HUES48 (cell line): Measurements from ENCODE around the gene PSMD14.
A peak's percentile ranks its signal among the peaks of the same experiment; 100 is the strongest.
"Not testable (repeated sequence)": the region's sequence is repeated elsewhere in the genome, so short reads cannot be mapped to it uniquely, and the experiment has no call there.

ENCODE experiments used
- H3K27ac ChIP-seq: one replicate; pipeline ENCODE4 v1.7.0; 2013; ENCODE audit warnings: low read depth, low read length, inconsistent platforms
- H3K27me3 ChIP-seq: 2 replicates; pipeline ENCODE4 v1.6.1; 2013; ENCODE audit warnings: mild to moderate bottlenecking, low read length; ENCODE audit not compliant: control insufficient read depth, insufficient read depth
- H3K36me3 ChIP-seq: 2 replicates; pipeline ENCODE4 v1.6.1; 2013; ENCODE audit warnings: low read length; ENCODE audit not compliant: control insufficient read depth, insufficient read depth
- H3K4me1 ChIP-seq: 2 replicates; pipeline ENCODE4 v1.6.1; 2013; ENCODE audit warnings: mild to moderate bottlenecking, low read length; ENCODE audit not compliant: control insufficient read depth, insufficient read depth
- H3K4me3 ChIP-seq: 2 replicates; pipeline ENCODE4 v1.5.1; 2013; ENCODE audit warnings: mild to moderate bottlenecking, low read depth, low read length
- H3K9ac ChIP-seq: 2 replicates; pipeline ENCODE4 v1.6.1; 2013; ENCODE audit warnings: mild to moderate bottlenecking, low read depth, low read length, moderate library complexity
- H3K9me3 ChIP-seq: 2 replicates; pipeline ENCODE4 v1.6.1; 2013; ENCODE audit warnings: low read length; ENCODE audit not compliant: control insufficient read depth, insufficient read depth

PSMD14 gene

GRCh38 chr2:161308178-161308955, at the start of gene PSMD14:
TSS of gene PSMD14 (plus strand) at chr2:161308425. CDS start at chr2:161318826, 10,401 bp downstream.
- peak within 1 kb of the TSS; percentile 93 for H3K4me3 ChIP-seq
- H3K27ac ChIP-seq: peak within 1 kb of the TSS; percentile 99
- H3K36me3 ChIP-seq: no peaks in the 10 kb centered on the region; the same call in 1 of the 2 replicates
- peak within 1 kb of the TSS; percentile 97 for H3K9ac ChIP-seq
- H3K9me3 ChIP-seq: no peaks in the 10 kb centered on the region
- peaks cover 11% of the 10 kb centered on the region for H3K4me1 ChIP-seq
- no peaks in the 10 kb centered on the region for H3K27me3 ChIP-seq

- H3K27me3 ChIP-seq: no peaks in the 10 kb centered on the region
- H3K9ac ChIP-seq: no peak overlapping the region
- no peak overlapping the region for H3K27ac ChIP-seq
- H3K4me3 ChIP-seq: no peak overlapping the region
- no peaks in the 10 kb centered on the region for H3K36me3 ChIP-seq
- H3K4me1 ChIP-seq: no peaks in the 10 kb centered on the region
- no peaks in the 10 kb centered on the region for H3K9me3 ChIP-seq
Observed at GRCh38 chr2:161265874-161266273, 42.4 kb upstream of the PSMD14 start.

- no peaks in the 10 kb centered on the region for H3K36me3 ChIP-seq
- no peak overlapping the region for H3K9ac ChIP-seq
- no peak overlapping the region for H3K4me3 ChIP-seq
- no peaks in the 10 kb centered on the region for H3K4me1 ChIP-seq
- no peaks in the 10 kb centered on the region for H3K27me3 ChIP-seq
- H3K27ac ChIP-seq: no peak overlapping the region
- no peaks in the 10 kb centered on the region for H3K9me3 ChIP-seq
Observed at GRCh38 chr2:161269111-161269510, 39.1 kb upstream of the PSMD14 start.

DNA sequence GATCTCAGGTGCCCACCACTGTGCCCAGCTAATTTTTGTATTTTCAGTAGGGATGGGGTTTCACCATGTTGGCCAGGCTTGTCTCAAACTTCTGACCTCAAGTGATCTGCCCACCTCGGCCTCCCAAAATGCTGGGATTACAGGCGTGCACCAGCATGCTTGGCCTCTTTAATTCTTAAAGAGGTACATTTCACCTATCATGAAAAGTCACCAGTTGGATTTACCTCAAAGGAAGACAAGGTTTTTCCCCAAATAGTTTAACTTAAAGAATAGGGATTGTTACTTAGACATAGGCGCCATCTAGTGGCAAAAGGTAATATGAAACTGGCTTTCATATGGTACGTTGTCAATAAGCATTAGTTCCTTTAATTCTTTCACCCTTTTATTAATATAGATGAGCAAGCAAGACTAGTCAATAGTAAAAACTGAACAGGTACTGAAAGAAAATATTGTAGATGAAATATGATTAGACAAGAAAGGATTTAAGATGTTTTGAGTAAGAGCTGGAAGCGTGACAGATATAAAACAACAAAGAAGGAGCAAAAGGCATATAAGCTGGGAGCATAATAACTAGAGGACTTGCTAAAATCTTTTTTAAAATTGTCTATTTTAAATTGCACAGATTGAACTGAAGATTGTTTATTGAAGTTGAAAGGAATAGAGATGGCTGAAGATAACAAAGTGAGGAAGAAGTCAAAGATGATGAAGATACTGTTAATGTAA, 35.0 kb upstream of the PSMD14 start:
- H3K4me1 ChIP-seq: no peaks in the 10 kb centered on the region
- no peaks in the 10 kb centered on the region for H3K27me3 ChIP-seq
- no peaks in the 10 kb centered on the region for H3K9me3 ChIP-seq
- H3K36me3 ChIP-seq: no peaks in the 10 kb centered on the region
- H3K4me3 ChIP-seq: no peak overlapping the region
- no peak overlapping the region for H3K9ac ChIP-seq
- no peak overlapping the region for H3K27ac ChIP-seq

DNA sequence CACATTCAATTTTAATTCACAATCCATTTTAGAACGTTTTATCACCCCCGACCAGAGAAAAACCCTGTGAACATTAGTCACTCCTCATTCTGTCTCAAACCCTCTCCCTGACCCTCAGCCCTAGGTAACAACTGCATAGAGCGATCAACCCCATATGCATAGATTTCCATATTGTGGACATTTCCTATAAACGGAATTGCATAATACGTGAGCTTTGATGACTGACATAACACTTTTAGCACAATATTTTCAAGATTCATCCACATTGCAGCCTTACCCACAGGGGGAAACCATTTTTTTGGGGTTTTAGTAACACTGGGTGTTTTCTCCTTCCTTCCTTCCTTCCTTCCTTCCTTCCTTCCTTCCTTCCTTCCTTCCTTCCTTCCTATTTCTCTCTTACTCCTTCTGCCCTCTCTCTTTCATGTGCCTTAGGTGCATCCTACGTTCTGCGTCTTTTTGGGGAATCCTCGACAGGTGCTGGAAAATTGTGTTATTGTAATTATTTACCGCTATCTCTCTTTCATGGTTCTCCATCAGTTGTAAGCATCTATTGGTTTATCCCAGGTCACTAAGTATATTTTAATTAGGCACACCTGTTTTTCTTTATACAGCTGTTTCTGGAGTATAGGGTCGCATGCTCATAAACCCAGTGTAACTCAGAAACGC, 29.5 kb upstream of the PSMD14 start:
- H3K36me3 ChIP-seq, H3K27me3 ChIP-seq, H3K4me1 ChIP-seq, H3K9ac ChIP-seq, H3K27ac ChIP-seq, H3K4me3 ChIP-seq: not testable (repeated sequence)
- H3K9me3 ChIP-seq: peaks cover 13% of the 10 kb centered on the region

- H3K4me1 ChIP-seq, H3K9ac ChIP-seq: not testable (repeated sequence)
Observed at GRCh38 chr2:161279230-161279815, 28.9 kb upstream of the PSMD14 start.

GRCh38 chr2:161280906-161281323, 27.3 kb upstream of the PSMD14 start:
- H3K36me3 ChIP-seq, H3K27me3 ChIP-seq, H3K4me1 ChIP-seq, H3K27ac ChIP-seq, H3K9ac ChIP-seq, H3K4me3 ChIP-seq: not testable (repeated sequence)
- peaks cover 15% of the 10 kb centered on the region for H3K9me3 ChIP-seq

More at GRCh38 chr2:161279230-161279815, 28.9 kb upstream of the PSMD14 start:
- not testable (repeated sequence) for H3K27ac ChIP-seq, H3K36me3 ChIP-seq, H3K27me3 ChIP-seq, H3K4me3 ChIP-seq
- H3K9me3 ChIP-seq: peaks cover 13% of the 10 kb centered on the region

DNA sequence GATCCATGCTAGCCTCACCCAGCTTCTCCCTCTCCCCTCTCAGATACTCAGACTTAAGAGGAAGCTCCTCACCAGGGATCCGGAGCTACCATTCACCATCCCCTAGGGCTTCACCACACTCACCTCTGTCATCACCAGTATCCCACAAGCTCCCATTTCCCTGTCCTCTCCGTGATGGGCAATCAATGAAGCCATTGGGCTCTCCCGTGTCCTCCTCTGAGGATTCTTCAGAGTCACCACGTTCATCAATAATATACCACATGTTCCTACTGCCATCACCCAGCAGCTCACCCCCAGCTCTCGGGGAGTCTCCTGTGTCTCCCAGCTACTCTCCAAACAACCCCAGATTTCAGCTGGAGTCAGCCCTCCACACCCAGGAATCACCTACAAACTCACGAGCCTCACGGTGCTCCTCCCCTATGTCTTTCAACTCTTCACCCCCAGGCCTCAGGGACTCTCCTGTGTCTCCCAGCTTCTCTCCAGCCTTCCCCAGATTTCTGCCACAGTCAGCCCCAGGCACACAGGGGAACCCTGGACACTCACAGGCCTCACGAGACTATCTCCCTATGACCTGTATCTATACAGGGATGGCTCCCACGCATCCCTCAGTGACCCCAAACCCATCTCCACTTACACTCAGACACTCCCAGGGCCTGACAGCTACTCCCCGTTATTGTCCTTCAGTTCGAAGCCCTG, 26.5 kb upstream of the PSMD14 start:
- not testable (repeated sequence) for H3K4me3 ChIP-seq, H3K4me1 ChIP-seq, H3K9ac ChIP-seq, H3K27ac ChIP-seq, H3K36me3 ChIP-seq, H3K27me3 ChIP-seq
- H3K9me3 ChIP-seq: peaks cover 19% of the 10 kb centered on the region

DNA sequence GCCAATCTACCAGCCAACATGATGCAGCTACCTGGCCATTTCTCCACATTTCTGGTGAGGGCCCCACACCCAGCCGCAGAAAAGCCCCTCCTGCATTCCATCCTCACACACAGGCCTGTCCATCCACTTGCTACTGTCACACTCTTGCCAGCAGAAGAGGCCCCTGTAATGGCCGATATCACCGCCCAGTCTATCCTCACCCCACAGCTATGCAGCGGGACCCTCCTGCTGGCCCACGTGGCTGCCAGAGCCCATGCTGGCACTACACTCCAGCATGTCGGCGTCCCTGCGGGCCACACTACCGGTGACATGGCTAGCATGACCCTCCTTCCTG, 25.9 kb upstream of the PSMD14 start:
- H3K9me3 ChIP-seq: peaks cover 19% of the 10 kb centered on the region
- not testable (repeated sequence) for H3K4me1 ChIP-seq, H3K9ac ChIP-seq, H3K27ac ChIP-seq, H3K27me3 ChIP-seq, H3K36me3 ChIP-seq, H3K4me3 ChIP-seq

DNA sequence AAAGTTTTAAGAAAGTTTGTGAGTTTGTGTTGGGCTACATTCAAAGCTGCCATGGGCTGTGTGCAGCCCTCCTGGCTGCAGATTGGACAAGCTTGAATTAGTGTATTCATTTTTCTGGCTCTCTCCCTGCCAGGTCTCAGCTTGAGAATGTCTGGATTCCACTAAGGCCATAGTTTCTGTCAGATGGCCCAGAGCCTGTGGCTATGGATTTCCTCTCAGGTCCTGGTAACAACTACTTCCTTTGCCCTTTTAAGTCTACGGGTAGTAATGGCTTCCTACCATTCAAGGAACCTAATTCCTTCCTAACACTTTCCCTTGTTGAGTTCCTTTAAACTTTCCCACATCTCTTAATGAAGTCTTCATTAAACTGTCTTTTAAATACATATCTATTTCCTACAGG, 24.3 kb upstream of the PSMD14 start:
- Histone ChIP-seq H3K27ac (no peak overlapping the region), H3K27me3 (no peaks in the 10 kb centered on the region), H3K9ac (no peak overlapping the region), H3K4me1 (no peaks in the 10 kb centered on the region), H3K36me3 (no peaks in the 10 kb centered on the region), H3K4me3 (no peak overlapping the region), H3K9me3 (peaks cover 15% of the 10 kb centered on the region)
